H9 (cell line): ENCODE data around the gene PLCH1. TPM values are rescaled to one million over a fixed set of nuclear protein-coding genes. Genes with fewer than 3 reads are reported as not detected.
"Not testable (repeated sequence)": the region's sequence is repeated elsewhere in the genome, so short reads cannot be mapped to it uniquely, and the experiment has no call there.

Experiments
- DNase-seq: peaks from one replicate; pipeline ENCODE4 v3.0.0-alpha.2; 2017
- H2AFZ ChIP-seq: one replicate; pipeline ENCODE4 v1.6.1; 2013; ENCODE audit warnings: mild to moderate bottlenecking, low read length, control low read depth, moderate library complexity
- H2AK5ac ChIP-seq: 2 replicates; pipeline ENCODE4 v1.6.1; 2013; ENCODE audit warnings: low read length, control low read depth, mixed read lengths; ENCODE audit not compliant: insufficient read length
- H2BK120ac ChIP-seq: one replicate; pipeline ENCODE4 v1.6.1; 2013; ENCODE audit warnings: low read depth, mild to moderate bottlenecking, low read length, control low read depth, inconsistent platforms; ENCODE audit not compliant: poor library complexity, severe bottlenecking
- H2BK12ac ChIP-seq: 2 replicates; pipeline ENCODE4 v1.6.1; 2013; ENCODE audit warnings: low read length, control low read depth, mixed read lengths, low read depth; ENCODE audit not compliant: insufficient read length
- H2BK15ac ChIP-seq: 2 replicates; pipeline ENCODE4 v1.6.1; 2013; ENCODE audit warnings: low read depth, low read length, control low read depth
- H2BK20ac ChIP-seq: one replicate; pipeline ENCODE4 v1.6.1; 2013; ENCODE audit warnings: low read depth, mild to moderate bottlenecking, low read length, control low read depth, inconsistent platforms; ENCODE audit not compliant: poor library complexity, severe bottlenecking
- H2BK5ac ChIP-seq: 2 replicates; pipeline ENCODE4 v1.6.1; 2013; ENCODE audit warnings: low read length, control low read depth, mixed read lengths; ENCODE audit not compliant: insufficient read length
- H3K14ac ChIP-seq: 2 replicates; pipeline ENCODE4 v1.6.1; 2013; ENCODE audit warnings: low read length, control low read depth; ENCODE audit not compliant: insufficient read depth
- H3K18ac ChIP-seq: 2 replicates; pipeline ENCODE4 v1.6.1; 2013; ENCODE audit warnings: low read depth, mild to moderate bottlenecking, mixed read lengths, low read length, control low read depth; ENCODE audit not compliant: insufficient read length
- H3K23ac ChIP-seq: 2 replicates; pipeline ENCODE4 v1.6.1; 2013; ENCODE audit warnings: low read length, control low read depth, mixed read lengths, low read depth; ENCODE audit not compliant: insufficient read length
- H3K23me2 ChIP-seq: 2 replicates; pipeline ENCODE4 v1.6.1; 2013; ENCODE audit warnings: low read depth, mild to moderate bottlenecking, mixed read lengths, low read length, control low read depth; ENCODE audit not compliant: insufficient read length, poor library complexity, severe bottlenecking
- H3K27ac ChIP-seq: 2 replicates; pipeline ENCODE4 v1.5.1; 2013; ENCODE audit warnings: low read length, control low read depth, mixed read lengths, low read depth; ENCODE audit not compliant: insufficient read length
- H3K27me3 ChIP-seq: 2 replicates; pipeline ENCODE4 v1.6.1; 2013; ENCODE audit warnings: low read length, control low read depth, inconsistent platforms; ENCODE audit not compliant: insufficient read depth
- H3K4ac ChIP-seq: 2 replicates; pipeline ENCODE4 v1.6.1; 2013; ENCODE audit warnings: low read depth, mild to moderate bottlenecking, control low read depth, inconsistent platforms, low read length, moderate library complexity
- H3K4me1 ChIP-seq: 2 replicates; pipeline ENCODE4 v1.6.1; 2013; ENCODE audit warnings: low read length, control low read depth, inconsistent platforms; ENCODE audit not compliant: insufficient read depth
- H3K4me2 ChIP-seq: 2 replicates; pipeline ENCODE4 v1.6.1; 2013; ENCODE audit warnings: low read length, control low read depth, mixed read lengths; ENCODE audit not compliant: insufficient read length, insufficient read depth
- H3K56ac ChIP-seq: 2 replicates; pipeline ENCODE4 v1.6.1; 2013; ENCODE audit warnings: low read depth, mild to moderate bottlenecking, mixed read lengths, low read length, control low read depth; ENCODE audit not compliant: insufficient read length
- H3K79me1 ChIP-seq: 2 replicates; pipeline ENCODE4 v1.6.1; 2013; ENCODE audit warnings: low read depth, mild to moderate bottlenecking, moderate library complexity, low read length, control low read depth, inconsistent platforms; ENCODE audit not compliant: insufficient read depth, poor library complexity, severe bottlenecking
- H3K79me2 ChIP-seq: 2 replicates; pipeline ENCODE4 v1.6.1; 2013; ENCODE audit warnings: low read length, control low read depth, inconsistent platforms; ENCODE audit not compliant: insufficient read depth
- H3K9ac ChIP-seq: 2 replicates; pipeline ENCODE4 v1.6.1; 2013; ENCODE audit warnings: low read length, control low read depth, mixed read lengths; ENCODE audit not compliant: insufficient read length; ENCODE audit errors: extremely low read depth
- H3K9me3 ChIP-seq: one replicate; pipeline ENCODE4 v1.6.1; 2013; ENCODE audit warnings: low read depth, low read length, inconsistent platforms; ENCODE audit not compliant: control insufficient read depth
- H3T11ph ChIP-seq: one replicate; pipeline ENCODE4 v1.6.1; 2013; ENCODE audit warnings: mild to moderate bottlenecking, low read length, control low read depth, inconsistent platforms
- H4K20me1 ChIP-seq: one replicate; pipeline ENCODE4 v1.6.1; 2013; ENCODE audit not compliant: control insufficient read depth, insufficient read length, insufficient read depth
- H4K5ac ChIP-seq: 2 replicates; pipeline ENCODE4 v1.6.1; 2013; ENCODE audit warnings: low read depth, mild to moderate bottlenecking, mixed read lengths, low read length, control low read depth; ENCODE audit not compliant: insufficient read length
- H4K8ac ChIP-seq: replicated peaks from 2 replicates; pipeline ENCODE4 v1.6.1; 2013; ENCODE audit warnings: low read length, control low read depth, mixed read lengths, low read depth; ENCODE audit not compliant: insufficient read length
- H4K91ac ChIP-seq: 2 replicates; pipeline ENCODE4 v1.6.1; 2013; ENCODE audit warnings: low read depth, mild to moderate bottlenecking, moderate library complexity, mixed read lengths, low read length, control low read depth; ENCODE audit not compliant: insufficient read length
- H3K27ac Mint-ChIP-seq, 3 experiments: 2 replicates in 2 of 3; 3 replicates in 1 of 3; pipeline ENCODE4 v1.8.0; 2020 to 2021; ENCODE audit warnings: mixed read lengths in 3 of 3, mild to moderate bottlenecking in 1 of 3, moderate library complexity in 1 of 3
- H3K27me3 Mint-ChIP-seq: 2 replicates; pipeline ENCODE4 v1.8.0; 2021; ENCODE audit warnings: low read depth, mild to moderate bottlenecking, moderate library complexity, mixed read lengths
- H3K36me3 Mint-ChIP-seq, 3 experiments: 2 replicates in 2 of 3; 3 replicates in 1 of 3; pipeline ENCODE4 v1.8.0; 2020 to 2021; ENCODE audit warnings: low read depth in 3 of 3, mixed read lengths in 3 of 3; ENCODE audit not compliant: insufficient read depth in 1 of 3
- H3K4me1 Mint-ChIP-seq, 2 experiments: 2 replicates each; pipeline ENCODE4 v1.8.0; 2020; ENCODE audit warnings: mixed read lengths in 2 of 2
- H3K4me3 Mint-ChIP-seq, 2 experiments: 2 replicates in 1 of 2; 3 replicates in 1 of 2; pipeline ENCODE4 v1.8.0; 2020 to 2021; ENCODE audit warnings: mild to moderate bottlenecking in 2 of 2, mixed read lengths in 2 of 2, moderate library complexity in 1 of 2
- H3K9me3 Mint-ChIP-seq, 2 experiments: 2 replicates in 1 of 2; 3 replicates in 1 of 2; pipeline ENCODE4 v1.8.0; 2020; ENCODE audit warnings: mild to moderate bottlenecking in 2 of 2, mixed read lengths in 2 of 2, moderate library complexity in 1 of 2
- total RNA-seq: library from RNA; stranded (reverse); gene quantifications from 2 replicates; pipeline ENCODE4 v1.2.1, GENCODE V29; 2021

The PLCH1 gene
- total RNA-seq, 1 experiment from 2014 or later: 19.0 TPM

GRCh38 chr3:155614410-155614809, 130.5 kb downstream of the PLCH1 start:
- H3K4me1 ChIP-seq, H3K23me2 ChIP-seq, H3K27ac ChIP-seq, H2BK15ac ChIP-seq, H3K18ac ChIP-seq, H4K5ac ChIP-seq, H3K4me2 ChIP-seq, H3K4ac ChIP-seq, DNase-seq, H3K27ac Mint-ChIP-seq, H4K20me1 ChIP-seq, H3K23ac ChIP-seq, H3T11ph ChIP-seq, H3K79me2 ChIP-seq, H3K27me3 ChIP-seq, H2BK120ac ChIP-seq, H4K91ac ChIP-seq, H2BK20ac ChIP-seq, H3K14ac ChIP-seq, H3K56ac ChIP-seq, H4K8ac ChIP-seq, H3K4me3 Mint-ChIP-seq, H3K9ac ChIP-seq, H2AK5ac ChIP-seq, H2AFZ ChIP-seq, H3K79me1 ChIP-seq, H3K9me3 ChIP-seq, H2BK12ac ChIP-seq, H3K27me3 Mint-ChIP-seq, H2BK5ac ChIP-seq: not testable (repeated sequence)
- H3K36me3 Mint-ChIP-seq: peaks cover 34 to 55% (median 43%) of the 10 kb centered on the region in 3 experiments
- H3K9me3 Mint-ChIP-seq: peaks cover 47 to 48% of the 10 kb centered on the region in 2 experiments
- H3K4me1 Mint-ChIP-seq: peaks cover 13 to 22% of the 10 kb centered on the region in 2 experiments
